A549 (cell line): ENCODE results near the gene GMDS. TPM values are rescaled to one million over a fixed set of nuclear protein-coding genes. Genes with fewer than 3 reads are reported as not detected.

ENCODE experiments used
- ATAC-seq, 2 experiments: fragments of 200-7000 bp in 1 of 2; fragments of >200 bp in 1 of 2; cut with Nextera tagmentation in 1 of 2; cut with Tn5 transposase in 1 of 2; 3 replicates each; pipeline versions ENCODE4 v1.8.0 to v1.9.1; 2018 to 2020; ENCODE audit warnings: mild to moderate bottlenecking in 1 of 2, moderate library complexity in 1 of 2
- CTCF ChIA-PET: fragments of 300-600 bp; sonication (Branson Sonifier 250); formaldehyde crosslinking; extraction: SDS; loops from one replicate; lab custom pipeline; 2021; ENCODE audit warnings: antibody characterized with exemption, inconsistent platforms; lab: Yijun Ruan, JAX
- POLR2A ChIA-PET: fragments of 350-600 bp; formaldehyde crosslinking; extraction: SDS; loops from one replicate; lab custom pipeline; 2021; ENCODE audit warnings: antibody characterized with exemption, inconsistent platforms; lab: Yijun Ruan, JAX
- DNase-seq, 2 experiments: peaks; one replicate each; pipeline versions ENCODE4 v3.0.0 to v3.0.0-alpha.2; 2011 to 2016; ENCODE audit warnings: low read depth in 1 of 2, low spot score in 1 of 2
- FAIRE-seq: peaks from 2 replicates; lab custom pipeline; 2011; peaks lifted over from hg19 to GRCh38; lab: Jason Lieb, UNC
- H3K27ac ChIP-seq, 2 experiments: fragments of >200 bp; sonication (Bioruptor Twin); formaldehyde crosslinking; 3 replicates each; pipeline ENCODE4 v1.5.1; 2016 to 2017
- H3K4me1 ChIP-seq: fragments of >200 bp; sonication (Bioruptor Twin); formaldehyde crosslinking; 3 replicates; pipeline ENCODE4 v1.6.1; 2016
- H3K4me2 ChIP-seq: fragments of >200 bp; sonication (Bioruptor Twin); formaldehyde crosslinking; 3 replicates; pipeline ENCODE4 v1.6.1; 2016
- H3K4me3 ChIP-seq: fragments of >200 bp; sonication (Bioruptor Twin); formaldehyde crosslinking; 3 replicates; pipeline ENCODE4 v1.5.1; 2016
- H3K9me3 ChIP-seq: fragments of >200 bp; sonication (Bioruptor Twin); formaldehyde crosslinking; 3 replicates; pipeline ENCODE4 v1.6.1; 2016
- ATOH8 ChIP-seq: fragments of 250-450 bp; sonication (Bioruptor Pico); IDR thresholded peaks from 2 replicates; pipeline ENCODE4 v1.5.0; 2020; ENCODE audit warnings: low read depth, mild to moderate bottlenecking, moderate library complexity
- BCL3 ChIP-seq: fragments of >200 bp; sonication (Bioruptor Twin); formaldehyde crosslinking; IDR thresholded peaks from 3 replicates; pipeline ENCODE4 v1.6.1; 2016
- CBX2 ChIP-seq: fragments of 200-600 bp; sonication (generic); IDR thresholded peaks from 2 replicates; pipeline ENCODE4 v1.6.1; 2016; ENCODE audit warnings: low read depth, mild to moderate bottlenecking, borderline replicate concordance
- CBX8 ChIP-seq: fragments of 200-600 bp; sonication (generic); IDR thresholded peaks from 2 replicates; pipeline ENCODE4 v1.6.1; 2016
- CEBPB ChIP-seq, 2 experiments: fragments of >200 bp in 1 of 2; sonication (Bioruptor Twin) in 1 of 2; formaldehyde crosslinking in 1 of 2; IDR thresholded peaks; 2 replicates each; pipeline ENCODE4 v1.6.1; 2012 to 2016
- EHMT2 ChIP-seq: fragments of 200-600 bp; sonication (generic); IDR thresholded peaks from 2 replicates; pipeline ENCODE4 v1.6.1; 2016; ENCODE audit warnings: antibody characterized with exemption, low read depth, mild to moderate bottlenecking, moderate library complexity
- EP300 ChIP-seq, 2 experiments: fragments of >200 bp; sonication (Bioruptor Twin); formaldehyde crosslinking; IDR thresholded peaks; 2 replicates in 1 of 2; 3 replicates in 1 of 2; pipeline ENCODE4 v1.6.1; 2016 to 2017
- ESRRA ChIP-seq: fragments of 150-350 bp; IDR thresholded peaks from 2 replicates; pipeline ENCODE4 v1.6.1; 2014; ENCODE audit warnings: mild to moderate bottlenecking, low read length, borderline replicate concordance
- GATA3 ChIP-seq: IDR thresholded peaks from 2 replicates; pipeline ENCODE4 v1.6.1; 2012; ENCODE audit warnings: borderline replicate concordance
- HDAC2 ChIP-seq: fragments of 200-600 bp; sonication (generic); IDR thresholded peaks from 2 replicates; pipeline ENCODE4 v1.6.1; 2016
- HEYL ChIP-seq: fragments of 250-450 bp; sonication (Bioruptor Pico); IDR thresholded peaks from 2 replicates; pipeline ENCODE4 v1.8.0; 2021; ENCODE audit warnings: mild to moderate bottlenecking, moderate library complexity
- JUN ChIP-seq, 2 experiments: fragments of >200 bp; sonication (Bioruptor Twin); formaldehyde crosslinking; IDR thresholded peaks; 2 replicates in 1 of 2; 3 replicates in 1 of 2; pipeline ENCODE4 v1.6.1; 2016 to 2017
- MAFK ChIP-seq: fragments of 450-650 bp; IDR thresholded peaks from 2 replicates; pipeline ENCODE4 v1.6.1; 2014; ENCODE audit not compliant: partially characterized antibody
- MAX ChIP-seq: IDR thresholded peaks from 2 replicates; pipeline ENCODE4 v1.6.1; 2012
- MAZ ChIP-seq: fragments of 150-350 bp; IDR thresholded peaks from 2 replicates; pipeline ENCODE4 v1.6.1; 2014; ENCODE audit warnings: antibody characterized with exemption, low read depth, low read length, borderline replicate concordance
- MYC ChIP-seq: IDR thresholded peaks from 2 replicates; pipeline ENCODE4 v1.6.1; 2012; ENCODE audit warnings: mild to moderate bottlenecking, inconsistent platforms, low read length, improper control_type of control experiment, borderline replicate concordance
- NPAS2 ChIP-seq: fragments of 250-450 bp; sonication (Bioruptor Pico); IDR thresholded peaks from 2 replicates; pipeline ENCODE4 v1.8.0; 2022; ENCODE audit warnings: mild to moderate bottlenecking, moderate library complexity, borderline replicate concordance
- POLR2A ChIP-seq: IDR thresholded peaks from 2 replicates; pipeline ENCODE4 v1.6.1; 2012; ENCODE audit warnings: mild to moderate bottlenecking, low read length
- RAD21 ChIP-seq, 2 experiments: fragments of >200 bp in 1 of 2; sonication (Bioruptor Twin) in 1 of 2; formaldehyde crosslinking in 1 of 2; IDR thresholded peaks in 1 of 2; conservative IDR thresholded peaks in 1 of 2; 2 replicates in 1 of 2; 3 replicates in 1 of 2; pipeline ENCODE4 v1.6.1; 2012 to 2018; ENCODE audit warnings: inconsistent platforms in 1 of 2
- RARB ChIP-seq: fragments of 250-450 bp; sonication (Bioruptor Pico); IDR thresholded peaks from 2 replicates; pipeline ENCODE4 v1.8.0; 2021; ENCODE audit warnings: mild to moderate bottlenecking, moderate library complexity
- REST ChIP-seq: fragments of 200-600 bp; sonication (generic); IDR thresholded peaks from 2 replicates; pipeline ENCODE4 v1.6.1; 2016; ENCODE audit warnings: antibody characterized with exemption, mild to moderate bottlenecking, moderate library complexity
- SMC3 ChIP-seq: fragments of >200 bp; sonication (Bioruptor Twin); formaldehyde crosslinking; IDR thresholded peaks from 3 replicates; pipeline ENCODE4 v1.6.1; 2018; ENCODE audit warnings: inconsistent platforms
- SREBF2 ChIP-seq: fragments of 450-650 bp; IDR thresholded peaks from 2 replicates; pipeline ENCODE4 v1.6.1; 2014; ENCODE audit warnings: mild to moderate bottlenecking, moderate library complexity
- TP53 ChIP-seq: fragments of 250-450 bp; sonication (Bioruptor Pico); IDR thresholded peaks from 2 replicates; pipeline ENCODE4 v1.5.0; 2021; ENCODE audit warnings: mild to moderate bottlenecking, moderate library complexity
- ZC3H11A ChIP-seq: fragments of 450-650 bp; IDR thresholded peaks from 2 replicates; pipeline ENCODE4 v1.6.1; 2014; ENCODE audit warnings: antibody characterized with exemption, mild to moderate bottlenecking
- ZFP36 ChIP-seq: fragments of 450-650 bp; IDR thresholded peaks from 2 replicates; pipeline ENCODE4 v1.6.1; 2014; ENCODE audit warnings: borderline replicate concordance; ENCODE audit not compliant: partially characterized antibody
- WGBS: methylation state at CpG from one replicate; pipeline ENCODE4 v1.1.6; 2017; ENCODE audit errors: missing lambda C conversion rate; 5-methylcytosine and 5-hydroxymethylcytosine counted together
- polyA plus RNA-seq, 4 experiments: library from polyadenylated mRNA; depleted of rRNA in 3 of 4; stranded (reverse); fragments of >200 nt; fragmentation: RNase III in 1 of 4; extraction: RNeasy Plus Mini Kit Qiagen cat#74134 plus additional on column Dnase treatment in 1 of 4; gene quantifications; 2 replicates in 3 of 4; 3 replicates in 1 of 4; pipeline ENCODE4 v1.2.3, GENCODE V29; 2011 to 2017

The GMDS gene
- polyA plus RNA-seq, 2 of the 4 experiments (the other 2 are of a cell fraction): 9.9 to 12.4 TPM

- no peaks in the 10 kb centered on the region for H3K4me1 ChIP-seq
- ATAC-seq: no peak
These were observed 65.5 kb downstream of the GMDS start for GRCh38 chr6:2179950-2180349.

GRCh38 chr6:2179241-2179640 lies 66.2 kb downstream of the GMDS start:
- no peak overlapping the region for H3K4me3 ChIP-seq
- FAIRE-seq (no peak), DNase-seq (no peak), ATAC-seq (no peak)
- ChIA-PET CTCF (no interaction called here), POLR2A (no interaction called here)
- TF ChIP-seq GATA3 (no peak), CBX2 (no peak), SMC3 (no peak), MYC (no peak), BCL3 (no peak)
- no peak overlapping the region for H3K4me2 ChIP-seq
- 27% methylated on average over 1 of the region's 1 CpG for WGBS
- H3K4me1 ChIP-seq: no peaks in the 10 kb centered on the region
- no peak overlapping the region for H3K27ac ChIP-seq
- no peaks in the 10 kb centered on the region for H3K9me3 ChIP-seq

More at GRCh38 chr6:2179950-2180349, 65.5 kb downstream of the GMDS start:
- FAIRE-seq (no peak), DNase-seq (no peak)
- no peak overlapping the region for H3K27ac ChIP-seq
- H3K9me3 ChIP-seq: no peaks in the 10 kb centered on the region
- ChIA-PET CTCF (no interaction called here), POLR2A (interaction anchor here (0.5 kb wide), 1 partner anchor 864 kb away, joined by 3 read pairs; no protein-coding TSS in a partner anchor)
- TF ChIP-seq CEBPB (IDR thresholded peaks at IDR 0.05): peak; percentile 50 to 55; a peak in 2 of 4 replicates
- TF ChIP-seq HDAC2: no peak
- H3K4me2 ChIP-seq: no peak overlapping the region
- H3K4me3 ChIP-seq: no peak overlapping the region

- no peak for FAIRE-seq
These were observed 67.3 kb downstream of the GMDS start for GRCh38 chr6:2178125-2178524.

GRCh38 chr6:2175825-2176224 lies 69.6 kb downstream of the GMDS start:
- CTCF ChIA-PET: interaction anchor here (0.6 to 0.9 kb wide), 2 partner anchors 33 to 518 kb away, joined by 3 to 4 read pairs; no protein-coding TSS in a partner anchor
- DNase-seq: no peak
- Histone ChIP-seq H3K4me3 (no peak overlapping the region), H3K9me3 (no peaks in the 10 kb centered on the region), H3K4me1 (no peaks in the 10 kb centered on the region), H3K27ac (no peak overlapping the region), H3K4me2 (no peak overlapping the region)
- ATAC-seq: no peak
- FAIRE-seq: no peak
- POLR2A ChIA-PET: no interaction called here
- 92% methylated on average over 2 of the region's 2 CpGs for WGBS
- no peak for TF ChIP-seq HDAC2
- TF ChIP-seq JUN (IDR thresholded peaks at IDR 0.05): no peak
- TF ChIP-seq HEYL (CRISPR knock-in tag): no peak
- no peak for TF ChIP-seq ZC3H11A
- no peak for TF ChIP-seq ZFP36
- TF ChIP-seq RARB: no peak
- TF ChIP-seq MYC: no peak
- TF ChIP-seq MAX: no peak
- TF ChIP-seq SREBF2: no peak
- TF ChIP-seq REST: no peak
- no peak for TF ChIP-seq POLR2A
- TF ChIP-seq NPAS2 (CRISPR knock-in tag): no peak
- TF ChIP-seq TP53 (CRISPR knock-in tag): no peak
- no peak for TF ChIP-seq ATOH8 (CRISPR knock-in tag)
- no peak for TF ChIP-seq EHMT2

More at GRCh38 chr6:2178125-2178524, 67.3 kb downstream of the GMDS start:
- ChIA-PET CTCF (no interaction called here), POLR2A (no interaction called here)
- DNase-seq (no peak), ATAC-seq (no peak)
- Histone ChIP-seq H3K4me1 (no peaks in the 10 kb centered on the region), H3K4me2 (no peak overlapping the region), H3K27ac (no peak overlapping the region), H3K4me3 (no peak overlapping the region), H3K9me3 (no peaks in the 10 kb centered on the region)
- WGBS: 89% methylated on average over 4 of the region's 4 CpGs
- TF ChIP-seq GATA3 (no peak), MAFK (no peak), ZFP36 (no peak), SREBF2 (no peak), RAD21 (conservative IDR thresholded peaks at IDR 0.05 in 1 of 2, IDR thresholded peaks at IDR 0.05 in 1 of 2) (no peak), BCL3 (no peak), CEBPB (IDR thresholded peaks at IDR 0.05) (no peak), ESRRA (no peak), EP300 (IDR thresholded peaks at IDR 0.05) (no peak), CBX8 (no peak), MAZ (no peak)
